ENCODE measurements around the gene MICAL3.

GRCh38 chr22:17939011-17939410, 85.3 kb downstream of the MICAL3 start:
- TF ChIP-seq POLR2A (IDR thresholded peaks at IDR 0.05) = no peak
- TF ChIP-seq POLR2AphosphoS5 (IDR thresholded peaks at IDR 0.05) = peak in 1 of 4 donors; percentile 30
- no peak for TF ChIP-seq CTCF (IDR thresholded peaks at IDR 0.05)
- no peak for TF ChIP-seq EP300 (IDR thresholded peaks at IDR 0.05)
